ENCODE results near the gene ZBTB9.

Gene ZBTB9

GRCh38 chr6:33438978-33439594 lies 15.3 kb upstream of the ZBTB9 start:
- no peak overlapping the region for H3K4me3 ChIP-seq (ENCODE audit: low read depth, low read length)
- no peak for DNase-seq (ENCODE audit: low read depth)
- no peak for TF ChIP-seq CTCF (conservative IDR thresholded peaks at IDR 0.05; ENCODE audit: low read depth, low read length)

DNA sequence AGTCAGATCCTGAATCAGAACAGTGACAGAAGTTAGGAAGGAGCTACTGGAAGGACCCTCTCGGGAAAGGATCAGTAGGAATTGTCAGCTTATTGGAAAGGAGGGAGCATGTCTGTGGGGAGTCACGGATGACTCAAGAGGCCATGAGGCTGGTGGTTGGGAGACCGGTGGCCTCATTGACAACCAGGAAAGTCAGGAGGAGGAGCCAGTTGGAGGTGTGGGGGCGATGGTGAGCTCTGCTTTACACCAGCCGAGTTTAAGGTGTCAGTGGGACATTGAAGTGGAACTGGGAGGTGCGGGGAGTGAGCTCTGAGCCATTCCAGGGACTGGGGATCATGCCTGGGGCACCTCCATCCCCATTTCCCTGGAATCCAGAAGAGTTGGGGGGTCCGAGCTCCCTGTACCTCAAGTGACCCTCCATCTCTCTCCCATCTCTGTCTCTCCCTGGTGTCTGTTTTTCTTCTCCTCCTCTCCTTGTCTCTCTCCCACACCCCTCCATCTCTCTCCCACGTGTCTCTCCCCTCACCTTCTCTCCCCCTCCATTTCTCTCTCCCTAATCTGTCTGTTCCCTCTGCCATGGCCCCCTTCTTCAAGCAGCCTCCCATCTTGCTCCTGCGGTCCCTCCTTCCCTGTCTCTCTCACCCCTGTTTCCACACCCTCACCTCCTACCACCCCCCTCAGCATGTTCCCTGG lies 14.3 kb upstream of the ZBTB9 start:
- no peak overlapping the region for H3K4me3 ChIP-seq (ENCODE audit: low read depth, low read length)
- TF ChIP-seq CTCF (conservative IDR thresholded peaks at IDR 0.05; ENCODE audit: low read depth, low read length) = no peak
- no peak for DNase-seq (ENCODE audit: low read depth)

- DNase-seq (ENCODE audit: low read depth) = no peak
- TF ChIP-seq CTCF (conservative IDR thresholded peaks at IDR 0.05; ENCODE audit: low read depth, low read length) = no peak
Measured at GRCh38 chr6:33440649-33441309, 13.6 kb upstream of the ZBTB9 start.

GRCh38 chr6:33441457-33441856 lies 12.9 kb upstream of the ZBTB9 start:
- no peak for DNase-seq (ENCODE audit: low read depth)
- TF ChIP-seq CTCF (conservative IDR thresholded peaks at IDR 0.05; ENCODE audit: low read depth, low read length) = no peak
- H3K4me3 ChIP-seq (ENCODE audit: low read depth, low read length) = no peak overlapping the region

More at GRCh38 chr6:33440649-33441309, 13.6 kb upstream of the ZBTB9 start:
- no peak overlapping the region for H3K4me3 ChIP-seq (ENCODE audit: low read depth, low read length)

DNA sequence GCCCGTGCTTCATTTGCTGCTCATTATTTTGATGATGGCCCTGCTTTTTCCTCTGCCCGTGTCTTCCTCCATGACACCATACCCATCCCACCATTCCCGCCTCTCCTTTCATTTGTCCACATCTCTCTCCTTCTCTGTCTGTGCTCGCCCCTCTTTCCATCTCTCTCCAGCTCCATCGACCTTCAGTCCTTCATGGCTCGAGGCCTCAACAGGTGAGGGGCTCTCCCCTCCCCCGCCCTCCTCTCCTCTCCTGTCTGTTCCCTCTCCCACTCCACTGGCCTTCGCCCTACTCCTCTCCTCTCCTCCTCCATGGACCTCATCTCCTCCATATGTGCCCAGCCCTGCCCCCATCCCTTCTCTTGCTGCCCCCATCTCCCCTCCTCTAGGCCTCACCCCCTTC lies 12.1 kb upstream of the ZBTB9 start:
- TF ChIP-seq CTCF (conservative IDR thresholded peaks at IDR 0.05; ENCODE audit: low read depth, low read length) = no peak
- no peak overlapping the region for H3K4me3 ChIP-seq (ENCODE audit: low read depth, low read length)
- DNase-seq (ENCODE audit: low read depth) = no peak

DNA sequence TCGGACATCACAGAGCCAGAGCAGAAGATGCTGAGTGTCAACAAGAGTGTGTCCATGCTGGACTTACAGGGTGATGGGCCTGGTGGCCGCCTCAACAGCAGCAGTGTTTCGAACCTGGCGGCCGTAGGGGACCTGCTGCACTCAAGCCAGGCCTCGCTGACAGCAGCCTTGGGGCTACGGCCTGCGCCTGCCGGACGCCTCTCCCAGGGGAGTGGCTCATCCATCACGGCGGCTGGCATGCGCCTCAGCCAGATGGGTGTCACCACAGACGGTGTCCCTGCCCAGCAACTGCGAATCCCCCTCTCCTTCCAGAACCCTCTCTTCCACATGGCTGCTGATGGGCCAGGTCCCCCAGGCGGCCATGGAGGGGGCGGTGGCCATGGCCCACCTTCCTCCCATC lies 11.4 kb upstream of the ZBTB9 start:
- no peak for TF ChIP-seq CTCF (conservative IDR thresholded peaks at IDR 0.05; ENCODE audit: low read depth, low read length)
- H3K4me3 ChIP-seq (ENCODE audit: low read depth, low read length) = no peak overlapping the region
- DNase-seq (ENCODE audit: low read depth) = no peak

Data from choroid plexus epithelial cell (primary cell).